LHCN-M2 (cell line): Measurements from ENCODE around the gene PIP5KL1. TPM values are rescaled to one million over a fixed set of nuclear protein-coding genes. Genes with fewer than 3 reads are reported as not detected.
A peak's percentile ranks its signal among the peaks of the same experiment; 100 is the strongest.

Source experiments
- DNase-seq: peaks from one replicate; pipeline ENCODE4 v3.0.0-alpha.2; 2012; ENCODE audit warnings: low read depth
- polyA plus RNA-seq: library from polyadenylated mRNA; unstranded; fragments of >200 nt; gene quantifications from one replicate; pipeline ENCODE4 v1.2.1, GENCODE V29; 2012; ENCODE audit warnings: missing spikeins
- total RNA-seq: library from RNA; depleted of rRNA; stranded (reverse); fragments of >200 nt; gene quantifications from 2 replicates; pipeline ENCODE4 v1.2.3, GENCODE V29; 2014; rRNA removed

PIP5KL1 gene, protein sequence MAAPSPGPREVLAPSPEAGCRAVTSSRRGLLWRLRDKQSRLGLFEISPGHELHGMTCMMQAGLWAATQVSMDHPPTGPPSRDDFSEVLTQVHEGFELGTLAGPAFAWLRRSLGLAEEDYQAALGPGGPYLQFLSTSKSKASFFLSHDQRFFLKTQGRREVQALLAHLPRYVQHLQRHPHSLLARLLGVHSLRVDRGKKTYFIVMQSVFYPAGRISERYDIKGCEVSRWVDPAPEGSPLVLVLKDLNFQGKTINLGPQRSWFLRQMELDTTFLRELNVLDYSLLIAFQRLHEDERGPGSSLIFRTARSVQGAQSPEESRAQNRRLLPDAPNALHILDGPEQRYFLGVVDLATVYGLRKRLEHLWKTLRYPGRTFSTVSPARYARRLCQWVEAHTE
- total RNA-seq = 2.0 and 2.6 TPM in 2 replicates
- 0.92 TPM for polyA plus RNA-seq

DNA sequence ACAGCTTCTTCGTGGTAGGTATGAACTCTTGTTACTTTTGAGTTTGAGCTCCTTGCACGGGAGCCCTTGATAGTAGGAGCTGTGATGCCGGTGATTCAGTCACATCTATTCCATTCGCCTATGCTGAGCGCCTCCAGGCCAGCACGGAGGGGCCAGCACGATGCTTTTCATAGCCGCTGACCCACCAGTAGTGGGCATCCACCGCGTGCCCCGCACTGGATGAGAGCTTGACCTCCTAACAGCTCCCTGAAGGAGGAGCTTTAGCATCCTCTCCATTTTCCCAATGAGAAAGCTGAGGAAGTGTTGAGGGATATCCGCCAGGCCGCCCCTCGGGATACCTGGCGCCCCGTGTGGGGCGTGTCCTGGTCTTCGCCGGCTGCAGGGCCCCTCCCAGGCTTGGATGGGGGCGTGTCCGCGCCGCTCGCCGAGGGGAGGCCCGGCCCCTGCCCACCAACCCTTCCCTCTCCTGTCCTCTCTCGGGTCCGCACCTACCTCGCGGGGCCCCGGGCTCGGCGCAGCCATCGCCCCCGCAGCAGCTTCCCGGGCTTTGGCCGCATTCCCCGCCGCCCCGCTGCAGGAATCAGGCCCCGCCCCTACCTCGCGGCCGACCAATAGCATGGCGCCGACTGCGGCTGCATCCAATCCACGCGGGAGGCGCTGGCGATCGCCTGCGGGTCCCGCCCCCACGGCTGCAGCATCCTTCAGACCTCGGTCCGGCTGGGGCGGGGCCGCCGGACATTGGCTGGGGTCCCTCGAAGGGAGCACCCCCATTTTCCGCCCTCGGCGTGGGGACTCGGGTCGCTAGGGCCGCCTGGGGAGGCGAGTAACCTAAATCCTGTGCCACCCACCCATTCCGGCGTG, at the start of gene PIP5KL1:
TSS of gene PIP5KL1 (minus strand) at position 547 of the 861 bp plus-strand sequence. CDS start at position 522, 25 bp downstream.
- peak; percentile 81 for DNase-seq

DNA sequence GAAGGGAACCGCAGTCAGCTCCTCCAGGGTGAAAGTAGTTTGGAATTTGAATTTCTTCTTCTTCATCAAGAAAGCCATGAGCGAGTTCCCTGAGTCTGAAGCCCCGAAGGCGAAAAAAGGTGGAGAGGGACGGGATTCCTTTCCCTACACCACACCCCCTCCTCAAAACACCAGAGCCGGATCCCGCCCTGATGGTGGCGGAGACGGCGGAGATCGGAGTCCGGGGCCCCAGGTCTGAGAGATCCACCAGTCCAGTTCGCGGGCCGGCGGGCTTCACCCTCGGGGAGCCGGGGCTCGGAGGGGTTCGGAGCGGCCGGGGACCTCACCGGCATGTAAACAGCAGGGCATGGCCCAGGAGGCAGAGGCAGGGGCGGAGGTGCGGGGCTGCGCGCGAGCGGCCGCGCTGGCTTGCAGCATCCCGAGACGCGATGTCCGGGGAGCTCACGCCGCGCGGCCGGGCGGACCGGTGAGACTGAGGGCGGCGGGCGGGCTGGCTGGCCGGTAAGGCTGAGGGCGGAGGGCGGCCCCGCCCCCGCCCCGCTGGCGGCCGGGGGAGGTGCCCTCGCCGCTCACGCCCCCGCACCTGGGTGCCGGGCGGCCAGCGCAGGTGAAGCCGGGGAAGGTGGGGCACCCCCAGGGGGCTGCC, 49.6 kb upstream of the PIP5KL1 start:
- no peak for DNase-seq

DNA sequence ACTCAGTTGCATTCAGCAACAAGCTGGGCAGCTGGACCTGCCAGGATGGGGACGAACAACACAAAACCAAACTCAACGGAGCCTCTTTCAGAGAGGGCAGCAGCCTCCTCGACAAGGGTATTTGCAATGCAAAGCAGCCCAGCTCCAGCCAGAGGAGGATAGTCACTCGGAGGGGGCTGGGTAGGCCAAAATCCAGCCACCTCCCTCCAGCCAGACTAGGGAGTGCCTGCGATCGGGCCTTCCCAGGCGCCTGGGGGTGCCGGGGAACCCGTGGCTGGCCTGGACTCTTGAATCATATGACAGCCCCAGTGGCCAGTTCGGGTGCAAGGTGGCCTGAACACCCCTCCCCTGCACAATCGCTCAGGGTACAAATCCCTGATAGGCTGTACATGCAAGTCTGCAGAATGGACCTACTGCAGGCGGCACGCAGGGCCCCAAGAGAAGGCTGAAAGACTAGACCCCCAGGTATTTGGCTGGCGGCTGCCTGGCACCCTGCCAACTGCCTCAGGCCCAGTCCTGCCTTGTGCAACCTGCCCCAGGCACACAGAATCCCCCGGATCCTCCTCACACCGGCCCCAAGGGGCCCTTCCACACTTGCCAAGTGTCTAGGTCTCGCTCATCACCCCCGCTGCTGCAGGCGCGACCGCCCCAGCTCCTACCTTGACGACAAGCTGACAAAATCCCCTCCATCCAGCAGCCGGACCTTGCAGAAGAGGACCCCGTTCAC, 48.9 kb upstream of the PIP5KL1 start:
- no peak for DNase-seq

DNA sequence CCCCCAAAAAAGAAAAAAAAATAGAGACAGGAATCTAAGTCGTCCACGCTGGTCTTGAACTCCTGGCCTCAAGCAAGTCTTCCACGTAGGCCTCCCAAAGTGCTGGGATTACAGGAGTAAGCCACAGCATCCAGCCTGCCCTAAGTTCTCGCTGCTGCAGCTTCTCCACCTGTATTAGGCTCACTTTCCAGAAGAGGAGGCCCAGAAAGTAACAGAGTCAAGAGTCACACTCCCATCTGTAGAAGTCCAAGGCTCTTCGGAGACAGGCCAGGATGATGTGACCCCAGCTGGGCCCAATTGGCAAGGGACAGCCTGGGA, 48.4 kb upstream of the PIP5KL1 start:
- DNase-seq = no peak

DNA sequence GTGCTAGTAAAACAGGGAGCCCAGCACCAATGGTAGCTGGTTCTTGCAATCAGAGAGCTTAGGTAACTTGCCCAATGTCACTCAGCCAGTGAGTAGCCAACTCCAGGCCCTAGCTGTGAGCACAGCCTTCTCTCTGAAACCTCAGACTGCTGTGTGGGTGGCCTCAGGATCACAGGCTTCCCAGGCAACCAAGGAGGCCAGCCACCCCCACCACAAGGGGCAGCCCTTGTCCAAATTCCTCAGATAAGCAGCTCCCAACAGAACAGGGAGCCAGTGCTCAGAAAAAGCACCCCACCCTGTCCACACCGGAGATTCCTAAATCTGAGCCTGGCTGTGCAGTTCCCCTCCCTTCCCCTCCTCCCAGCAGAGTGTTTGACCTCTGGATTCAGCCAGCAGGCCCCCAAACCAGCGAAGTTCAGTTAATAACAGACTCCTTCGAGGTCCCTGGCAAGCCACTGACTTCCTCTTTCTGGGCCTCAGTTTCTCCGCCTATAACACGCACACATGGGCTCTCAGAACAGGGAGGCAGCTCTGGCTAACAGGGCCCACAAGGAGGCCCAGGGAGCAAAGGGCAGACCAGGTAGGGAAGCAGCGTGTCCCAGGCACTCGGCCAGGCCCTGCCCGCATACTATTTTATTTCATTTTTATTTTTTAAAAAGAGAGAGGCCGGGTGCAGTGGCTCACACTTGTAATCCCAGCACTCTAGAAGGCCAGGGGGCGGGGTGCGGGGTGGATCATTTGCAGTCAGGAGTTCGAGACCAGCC, 47.5 kb upstream of the PIP5KL1 start:
- DNase-seq = peak; percentile 63

DNA sequence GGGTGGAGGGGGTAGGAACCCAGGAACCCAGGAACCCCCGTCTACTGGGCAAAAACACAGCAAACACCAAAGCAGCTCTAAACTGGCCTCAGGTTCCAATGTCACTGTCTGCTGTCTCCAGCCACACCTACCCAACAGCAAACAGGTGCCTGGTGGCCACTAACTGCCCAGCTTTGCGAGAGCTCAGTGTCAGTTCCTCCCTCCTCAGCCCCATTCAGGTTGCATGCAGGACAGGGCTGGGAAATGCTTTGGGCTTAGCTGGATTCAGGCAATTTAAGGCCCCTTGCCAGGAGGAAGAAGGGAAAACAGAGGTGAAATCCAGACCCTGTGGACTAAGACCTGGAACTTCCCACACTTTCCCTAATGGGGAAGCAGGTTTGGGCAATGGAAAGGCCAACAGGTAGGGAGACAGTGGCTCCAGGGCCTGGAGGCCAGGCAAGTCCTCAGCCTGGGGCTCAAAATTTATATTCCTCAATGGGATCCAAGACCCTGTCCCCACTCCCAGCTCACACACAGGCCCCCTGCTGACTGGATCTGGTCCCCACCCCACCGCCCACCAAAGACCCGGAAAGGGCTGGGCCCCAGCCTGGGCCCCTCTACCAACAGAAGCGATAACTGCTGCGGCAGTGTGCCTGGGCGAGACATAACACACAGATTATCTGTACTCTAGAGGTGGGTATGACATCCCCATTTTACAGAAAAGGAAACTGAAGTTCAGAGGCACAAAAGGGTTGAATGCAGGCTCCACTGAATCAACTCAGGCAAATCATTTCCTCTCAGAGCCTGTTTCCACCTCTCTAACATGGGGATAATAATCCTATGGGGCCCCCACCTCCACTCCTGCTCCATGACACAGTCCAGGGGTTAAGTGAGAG, 46.7 kb upstream of the PIP5KL1 start:
- no peak for DNase-seq

DNA sequence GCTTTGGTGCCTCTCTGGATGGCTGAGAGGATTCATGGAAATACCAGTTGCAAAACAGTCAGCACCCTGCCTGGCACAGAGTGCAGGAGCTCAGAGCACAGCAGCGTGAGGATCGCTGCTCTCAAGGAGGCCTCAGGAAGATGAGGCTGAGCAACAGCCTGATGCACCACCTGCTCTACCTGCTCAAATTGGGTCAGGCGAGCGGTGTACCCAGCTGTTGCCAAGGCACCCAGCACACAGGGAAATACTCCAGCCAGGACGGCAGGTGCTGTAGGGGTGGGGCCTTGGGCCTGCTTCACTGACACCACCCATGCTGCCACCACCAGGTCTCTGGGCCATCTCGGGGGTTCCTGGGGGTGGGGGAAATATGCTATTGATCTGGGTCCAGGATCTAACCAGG, 45.9 kb upstream of the PIP5KL1 start:
- no peak for DNase-seq

DNA sequence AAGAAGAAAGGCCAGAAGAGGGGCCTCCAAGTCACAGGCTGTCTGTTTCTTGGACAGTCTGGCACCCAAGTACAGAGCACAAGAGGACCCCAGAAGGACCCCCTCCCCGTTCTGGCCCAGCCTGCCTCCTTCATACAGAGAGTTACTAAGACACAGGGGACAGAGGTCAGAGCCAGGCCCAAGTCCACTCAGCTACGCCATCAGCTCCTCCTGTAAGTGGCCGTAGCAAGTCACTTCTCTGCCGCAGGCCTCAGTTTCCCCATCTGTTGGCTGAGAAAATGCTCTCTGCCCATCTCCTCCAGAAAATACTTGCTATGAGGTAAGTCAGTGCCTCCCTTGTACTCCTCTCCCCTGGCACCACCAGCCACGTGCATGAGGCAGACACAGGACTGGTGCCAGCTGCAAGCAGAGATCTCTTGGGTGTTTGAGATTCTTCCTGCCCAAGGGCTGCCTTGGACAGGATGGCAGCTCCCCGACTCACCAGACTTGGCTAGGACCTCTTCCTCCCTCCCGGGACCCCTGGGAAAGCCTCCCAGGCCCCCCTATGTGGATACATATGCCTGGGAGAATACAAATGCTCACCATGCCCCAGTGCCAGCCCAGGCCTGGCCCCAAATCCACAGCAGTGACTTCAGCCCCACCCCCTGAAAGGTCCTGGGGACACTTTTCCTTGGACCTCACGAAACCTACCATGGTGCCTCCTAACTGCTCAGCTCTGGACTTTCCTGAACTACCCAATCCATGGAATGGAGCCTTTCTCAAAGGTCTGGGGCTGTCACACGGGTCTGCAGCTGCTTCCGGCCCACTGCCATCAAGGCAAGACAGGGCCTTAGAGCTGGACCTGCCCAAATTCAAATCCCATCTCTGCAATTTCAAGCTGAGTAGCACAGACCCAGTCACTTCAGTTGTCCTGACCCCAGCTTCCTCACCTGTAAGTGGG, 45.1 kb upstream of the PIP5KL1 start:
- no peak for DNase-seq

DNA sequence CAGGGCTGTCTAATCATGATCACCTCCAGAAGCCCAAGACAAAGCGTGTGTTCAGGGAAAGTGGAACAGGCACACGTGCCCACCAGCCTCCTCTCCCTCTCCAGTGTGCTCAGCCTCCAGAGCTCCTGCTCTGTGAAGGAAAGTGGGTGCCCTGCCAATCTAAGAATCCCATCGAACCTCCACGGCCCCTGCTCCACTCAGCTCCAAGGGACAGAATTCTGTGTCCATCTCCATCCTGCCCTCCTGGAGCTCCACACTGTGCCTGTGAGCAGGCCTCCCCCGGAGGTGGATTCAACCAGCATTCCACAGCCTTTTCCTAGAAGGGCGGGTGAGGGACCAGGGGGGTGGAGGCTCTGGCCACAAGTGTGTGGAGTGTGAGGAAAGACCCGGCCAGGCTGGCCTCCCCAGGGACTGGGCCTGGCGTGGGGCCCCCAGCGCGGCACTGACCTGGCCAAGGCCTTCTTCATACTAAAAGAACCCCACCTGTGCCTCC, 44.2 kb upstream of the PIP5KL1 start:
- DNase-seq = no peak

DNA sequence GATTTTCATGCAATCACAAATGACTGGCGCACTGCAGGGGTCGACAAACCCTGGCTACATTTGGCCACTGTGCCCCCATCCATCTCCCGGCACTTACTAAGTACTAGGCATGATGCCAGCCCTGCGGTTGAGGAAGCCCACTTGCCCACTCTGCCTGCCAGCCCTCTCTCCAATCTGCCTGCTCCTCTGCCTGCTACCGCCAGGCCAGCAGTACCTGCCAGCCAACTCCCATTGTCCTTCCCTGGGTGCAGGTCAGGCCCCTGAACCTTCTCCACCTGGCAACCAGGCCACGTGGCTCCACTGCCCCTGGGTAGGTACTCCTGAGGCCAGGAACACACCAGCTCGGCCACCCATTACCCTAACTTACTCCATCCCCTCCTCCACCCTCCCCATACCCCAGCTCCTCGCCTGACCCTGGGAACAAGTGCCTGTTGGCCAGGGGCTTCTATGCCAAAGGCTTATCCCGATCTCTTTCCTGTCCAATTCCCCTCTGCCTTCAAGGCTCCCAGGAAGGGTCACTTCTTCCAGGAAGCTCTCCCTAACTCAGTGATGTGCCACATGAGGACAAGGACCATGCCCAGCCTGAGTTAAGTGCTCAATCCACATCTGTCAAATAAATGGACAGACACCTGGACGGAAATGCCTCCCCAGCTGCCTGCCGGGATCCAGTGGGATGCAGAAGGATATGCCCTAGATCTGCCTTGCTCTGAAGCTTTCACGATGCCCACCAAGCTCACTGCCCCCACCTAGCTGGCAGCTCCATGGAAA, 43.6 kb upstream of the PIP5KL1 start:
- no peak for DNase-seq

DNA sequence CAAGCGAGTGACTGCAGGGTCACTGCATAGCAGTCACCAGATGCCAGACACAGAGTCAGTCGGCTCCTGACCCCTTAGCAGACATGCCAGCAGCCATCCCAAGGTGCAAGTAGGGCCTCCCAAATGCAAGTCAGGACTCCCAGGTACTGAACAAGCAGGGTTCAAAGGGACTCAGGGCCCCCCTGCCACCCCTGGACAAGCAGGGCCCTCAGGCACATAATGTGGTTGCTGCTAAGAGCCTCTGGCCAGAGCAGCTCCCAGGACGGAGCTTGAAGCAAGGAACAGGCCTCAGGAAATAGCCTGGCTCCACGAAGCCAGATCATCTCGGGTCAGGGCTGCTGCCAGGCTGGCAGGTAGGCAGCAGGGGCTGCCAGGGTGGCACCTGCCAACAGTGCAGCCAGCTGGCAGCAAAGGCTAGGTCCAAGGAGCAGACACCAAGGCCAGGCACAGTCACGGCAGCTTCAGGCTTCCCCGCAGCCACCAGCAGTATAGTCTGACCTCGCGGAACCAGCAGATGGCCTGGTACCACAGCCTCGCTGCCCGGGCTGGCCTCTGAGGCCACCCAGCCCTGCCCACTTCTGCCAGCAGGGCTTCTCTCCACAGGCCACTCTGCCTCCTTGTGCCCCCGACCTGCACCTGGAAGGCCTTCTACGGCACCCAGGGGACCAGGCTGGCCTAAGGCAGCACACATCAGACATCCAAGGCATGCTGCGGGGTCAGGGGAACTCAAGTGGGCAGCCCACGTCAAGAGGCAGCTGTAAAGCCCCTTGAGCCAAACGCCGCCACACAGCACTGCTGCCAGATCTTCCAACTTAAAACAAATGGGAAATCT, 42.8 kb upstream of the PIP5KL1 start:
- no peak for DNase-seq

DNA sequence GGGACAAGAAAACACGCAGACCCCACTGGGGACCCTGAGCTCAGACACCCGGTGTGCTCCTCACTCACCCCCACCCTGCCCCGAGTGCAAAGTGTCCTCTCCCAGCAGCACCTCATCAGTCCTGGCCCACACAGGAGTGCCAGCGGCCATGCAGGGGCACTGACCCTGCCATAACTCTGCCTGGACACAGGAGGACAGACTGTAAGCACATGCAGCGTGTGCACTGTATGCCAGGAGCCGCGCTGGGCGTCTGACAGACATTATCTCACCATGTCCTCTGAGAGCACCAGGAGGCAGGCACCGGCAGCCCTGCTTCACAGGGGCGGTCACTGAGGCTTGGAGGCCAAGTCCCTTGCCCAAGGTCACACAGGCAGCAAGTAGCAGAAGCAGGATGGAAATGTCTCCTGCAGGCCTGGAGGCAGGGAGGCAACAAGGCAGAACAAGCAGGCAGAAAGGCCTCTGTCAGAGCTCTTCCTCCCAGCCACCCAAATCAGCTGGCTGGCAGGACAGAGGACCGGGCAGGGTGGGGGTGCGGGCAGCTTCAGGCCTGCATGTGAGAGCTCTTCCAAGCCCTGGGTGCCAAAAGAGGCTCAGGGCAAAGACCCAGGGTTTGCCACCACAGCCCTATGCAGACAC, 41.8 kb upstream of the PIP5KL1 start:
- DNase-seq = no peak

DNA sequence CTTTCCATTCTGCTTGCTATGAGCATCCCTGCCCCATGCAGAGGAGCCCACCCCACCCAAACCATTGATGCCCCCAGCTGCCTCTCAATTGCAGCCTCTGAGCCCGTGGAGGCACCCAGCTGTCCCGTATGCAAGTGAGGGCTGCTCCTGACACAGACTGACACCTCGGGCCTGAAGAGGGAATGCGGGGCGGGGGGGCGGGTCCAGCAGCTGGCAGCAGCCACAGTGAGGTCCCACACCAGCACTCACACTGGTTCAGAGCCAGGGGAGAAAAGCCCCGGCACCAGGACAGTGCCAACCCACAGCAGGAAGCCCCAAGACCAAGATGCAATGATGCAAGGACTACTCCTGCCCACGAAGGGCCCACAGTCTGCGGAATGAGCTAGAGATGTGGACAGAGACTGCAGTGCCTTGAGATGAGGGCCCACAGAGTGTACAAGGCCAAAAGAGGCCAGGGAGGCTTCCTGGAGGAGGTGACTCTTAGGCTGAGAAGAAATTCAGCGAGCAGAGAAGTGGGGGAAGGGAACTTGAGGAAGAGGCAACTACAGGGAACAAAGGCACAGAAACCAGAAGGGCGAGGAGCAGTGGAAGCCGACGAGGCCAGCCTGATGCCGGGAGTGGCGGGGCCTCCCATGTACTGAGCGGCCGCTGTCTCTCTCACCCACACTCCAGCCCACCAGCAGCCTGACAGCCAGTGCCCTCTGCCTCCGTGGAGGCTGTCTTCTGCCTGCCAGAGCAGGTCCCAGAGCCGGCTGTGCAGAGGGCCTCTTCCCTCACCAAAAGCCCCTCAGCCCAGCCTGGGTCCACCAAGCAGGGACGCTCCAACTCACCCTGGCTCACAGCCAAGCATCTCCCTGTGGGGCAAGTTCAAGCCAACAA, 41.0 kb upstream of the PIP5KL1 start:
- no peak for DNase-seq

DNA sequence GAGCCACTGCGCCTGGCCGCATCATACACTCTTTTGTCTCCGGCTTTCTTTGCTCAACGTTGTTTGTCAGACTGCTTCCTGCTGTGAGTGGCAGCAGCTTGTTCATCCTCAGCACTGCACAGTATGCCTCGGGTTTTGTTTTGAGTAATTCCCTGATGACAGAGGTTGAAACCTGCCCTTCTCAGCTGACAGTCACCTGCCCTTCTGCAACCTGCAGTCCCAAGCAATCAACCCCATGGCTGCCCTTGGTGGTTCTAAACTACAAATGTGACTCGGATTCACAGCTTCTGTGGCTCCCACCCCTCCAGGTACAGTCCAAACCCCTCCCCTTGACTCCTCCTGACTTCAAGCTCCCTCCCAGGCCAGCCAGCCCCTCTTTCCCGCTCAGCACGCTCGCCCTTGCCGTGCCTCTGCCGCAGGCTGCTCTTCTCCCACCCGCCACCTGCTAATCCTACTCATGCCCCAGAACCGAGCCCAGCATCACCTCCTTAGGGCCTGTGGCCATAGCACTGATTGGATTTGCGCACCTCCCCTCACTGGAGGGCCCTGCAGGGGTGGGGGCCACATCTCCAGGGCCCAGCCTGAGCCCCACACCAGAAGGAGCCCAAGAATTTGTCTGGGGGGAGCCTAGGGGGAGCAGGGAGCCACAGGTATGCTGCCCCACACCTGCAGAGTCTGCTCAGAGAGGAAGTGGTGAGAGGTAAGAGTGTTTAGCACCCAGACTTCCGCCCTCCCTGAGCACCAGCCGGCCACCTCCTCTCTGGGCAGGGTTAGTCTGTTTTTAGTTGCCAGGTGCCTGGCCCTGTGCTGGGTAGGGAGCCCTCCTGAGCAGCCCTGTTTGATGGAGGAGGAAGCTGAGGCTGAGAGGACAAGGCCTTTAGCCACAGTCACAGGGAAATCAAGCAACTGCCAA, 40.1 kb upstream of the PIP5KL1 start:
- DNase-seq = no peak
